BLaER1 treated with 17β-estradiol and CSF1 and Interleukin-3, amounts not matched to agents 10 nM and 100 nM (cell line): ENCODE data around the gene TTYH3.

Experiments
- H3K27ac ChIP-seq, 11 experiments: shearing (Covaris generic); formaldehyde crosslinking; 2 replicates each; pipeline ENCODE4 v1.8.1; 2022
- H3K27me3 ChIP-seq, 11 experiments: shearing (Covaris generic); formaldehyde crosslinking; 2 replicates each; pipeline ENCODE4 v1.8.1; 2022
- H3K36me3 ChIP-seq, 11 experiments: shearing (Covaris generic); formaldehyde crosslinking; 2 replicates each; pipeline ENCODE4 v1.8.1; 2022
- H3K4me1 ChIP-seq, 10 experiments: shearing (Covaris generic); formaldehyde crosslinking; 2 replicates each; pipeline ENCODE4 v1.8.1; 2022
- H3K4me2 ChIP-seq, 11 experiments: shearing (Covaris generic); formaldehyde crosslinking; 2 replicates each; pipeline ENCODE4 v1.8.1; 2022
- H3K4me3 ChIP-seq, 10 experiments: shearing (Covaris generic); formaldehyde crosslinking; 2 replicates each; pipeline ENCODE4 v1.8.1; 2022
- H3K9ac ChIP-seq, 11 experiments: shearing (Covaris generic); formaldehyde crosslinking; 2 replicates each; pipeline ENCODE4 v1.8.1; 2022
- H3K9me3 ChIP-seq, 11 experiments: shearing (Covaris generic); formaldehyde crosslinking; replicated peaks in 1 of 11; 2 replicates each; pipeline ENCODE4 v1.8.1; 2022
- H4K20me1 ChIP-seq, 11 experiments: shearing (Covaris generic); formaldehyde crosslinking; 2 replicates each; pipeline ENCODE4 v1.8.1; 2022
- Cebpa-rat ChIP-seq, 11 experiments: shearing (Covaris generic); IDR thresholded peaks; 2 replicates each; pipeline ENCODE4 v1.8.1; 2022

Gene TTYH3

DNA sequence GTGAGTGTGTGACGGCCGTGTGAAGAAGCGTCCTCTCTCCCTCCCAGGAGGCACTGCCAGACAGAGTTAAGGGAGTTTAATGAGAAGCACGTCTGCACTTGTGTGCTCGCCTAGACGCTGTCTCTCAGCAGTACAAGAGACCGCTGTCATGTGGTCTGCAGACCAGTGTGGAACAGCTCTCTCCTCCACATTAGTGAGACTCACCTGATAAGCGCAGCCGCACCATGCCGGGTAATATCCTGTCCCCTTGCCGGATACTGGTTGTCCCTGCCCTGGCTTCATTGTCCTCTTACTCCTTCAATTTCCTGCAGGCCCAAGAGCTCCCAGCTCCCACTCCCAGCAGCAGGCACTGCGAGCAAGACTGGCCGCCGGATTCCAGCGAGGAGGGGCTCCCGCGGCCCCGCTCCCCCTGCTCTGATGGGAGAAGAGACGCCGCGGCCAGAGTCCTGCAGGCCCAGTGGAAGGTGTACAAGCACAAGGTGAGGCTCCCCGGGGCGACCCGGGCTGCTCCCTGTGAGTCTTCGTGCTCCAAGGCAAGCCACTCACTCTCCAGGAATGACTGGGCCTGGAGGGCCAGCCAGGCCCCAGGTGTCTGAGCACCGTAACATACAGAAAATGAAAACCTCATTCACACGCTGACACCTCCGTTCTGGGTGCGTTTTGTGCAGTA, 33.5 kb upstream of the TTYH3 start:
- no peak overlapping the region for H3K4me3 ChIP-seq
- no peak overlapping the region for H3K9ac ChIP-seq
- TF ChIP-seq Cebpa-rat (IDR thresholded peaks at IDR 0.05), result no peak
- H3K27ac ChIP-seq, result no peak overlapping the region
- H3K36me3 ChIP-seq, result peaks cover 7 to 60% (median 37%) of the 10 kb centered on the region in 11 experiments
- H3K27me3 ChIP-seq, result peaks cover 0 to 24% (median 0%) of the 10 kb centered on the region in 11 experiments; a peak in 10 of 22 replicates
- H4K20me1 ChIP-seq, result peaks cover 0 to 20% (median 0%) of the 10 kb centered on the region in 11 experiments; a peak in 7 of 22 replicates
- H3K4me1 ChIP-seq, result peaks cover 44 to 81% (median 67%) of the 10 kb centered on the region in 10 experiments
- H3K4me2 ChIP-seq, result no peak overlapping the region
- H3K9me3 ChIP-seq, result no peaks in the 10 kb centered on the region

DNA sequence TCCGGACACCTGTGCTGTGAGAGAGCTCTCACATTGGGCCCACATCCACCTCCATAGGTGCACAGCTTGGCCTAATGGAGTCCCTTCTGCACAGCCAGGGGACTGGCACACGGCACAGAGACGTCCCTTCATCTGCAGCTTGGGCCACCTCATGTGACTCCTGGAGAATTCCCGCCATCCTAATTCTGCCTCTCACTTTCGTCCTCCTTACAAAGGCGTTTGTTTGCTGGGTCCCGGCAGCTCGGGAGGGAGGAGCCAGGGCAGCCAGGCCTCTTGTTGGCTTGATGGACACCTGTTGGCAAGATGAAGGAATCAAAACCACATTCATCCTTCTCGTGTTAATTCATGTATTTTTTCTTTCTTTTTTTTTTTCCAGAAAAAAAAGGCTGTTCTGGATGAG, 30.7 kb upstream of the TTYH3 start:
- H4K20me1 ChIP-seq, result peaks cover 0 to 13% (median 0%) of the 10 kb centered on the region in 11 experiments; a peak in 6 of 22 replicates
- no peak overlapping the region for H3K9ac ChIP-seq
- peaks cover 0 to 13% (median 0%) of the 10 kb centered on the region in 11 experiments; a peak in 6 of 22 replicates for H3K27me3 ChIP-seq
- no peak overlapping the region for H3K27ac ChIP-seq
- peaks cover 7 to 50% (median 29%) of the 10 kb centered on the region in 11 experiments for H3K36me3 ChIP-seq
- no peak for TF ChIP-seq Cebpa-rat (IDR thresholded peaks at IDR 0.05)
- H3K4me2 ChIP-seq, result peak overlapping the region in 9 of 11 experiments; percentile 13 to 98 (median 44); a peak in 13 of 22 replicates
- peaks cover 49 to 81% (median 69%) of the 10 kb centered on the region in 10 experiments for H3K4me1 ChIP-seq
- H3K4me3 ChIP-seq, result no peak overlapping the region
- no peaks in the 10 kb centered on the region for H3K9me3 ChIP-seq

DNA sequence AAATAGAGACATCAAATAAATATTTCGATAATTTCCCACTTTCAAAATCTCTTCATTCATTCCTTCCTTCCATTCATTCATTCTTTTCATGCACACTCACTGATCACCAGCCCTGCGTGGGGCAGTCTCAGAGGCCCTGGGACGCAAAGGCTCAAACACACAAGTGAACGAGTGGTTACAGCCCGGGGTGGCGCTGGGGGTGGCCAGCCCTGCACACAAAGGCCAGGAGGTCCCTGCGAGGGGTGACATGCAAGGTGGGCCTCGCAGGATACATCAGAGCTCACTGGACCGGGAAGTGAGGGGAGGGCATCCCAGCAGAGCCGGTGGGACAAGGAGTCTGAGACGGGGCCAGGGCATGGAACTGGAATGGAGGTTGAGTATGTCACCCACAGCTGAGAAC, 29.9 kb upstream of the TTYH3 start:
- Histone ChIP-seq H3K27me3 (peaks cover 0 to 5% (median 0%) of the 10 kb centered on the region in 11 experiments; a peak in 1 of 22 replicates), H3K27ac (no peak overlapping the region), H3K9ac (0 out of 22 replicates have a peak overlapping the region, but pooled peaks of 1 of the 11 experiments have one; percentile 30), H3K4me1 (peaks cover 57 to 81% (median 74%) of the 10 kb centered on the region in 10 experiments), H3K9me3 (no peaks in the 10 kb centered on the region), H4K20me1 (peaks cover 0 to 13% (median 0%) of the 10 kb centered on the region in 11 experiments; a peak in 6 of 22 replicates), H3K4me2 (peak overlapping the region; percentile 69 to 98 (median 88)), H3K36me3 (peaks cover 7 to 46% (median 25%) of the 10 kb centered on the region in 11 experiments), H3K4me3 (no peak overlapping the region)
- TF ChIP-seq Cebpa-rat (IDR thresholded peaks at IDR 0.05), result no peak

DNA sequence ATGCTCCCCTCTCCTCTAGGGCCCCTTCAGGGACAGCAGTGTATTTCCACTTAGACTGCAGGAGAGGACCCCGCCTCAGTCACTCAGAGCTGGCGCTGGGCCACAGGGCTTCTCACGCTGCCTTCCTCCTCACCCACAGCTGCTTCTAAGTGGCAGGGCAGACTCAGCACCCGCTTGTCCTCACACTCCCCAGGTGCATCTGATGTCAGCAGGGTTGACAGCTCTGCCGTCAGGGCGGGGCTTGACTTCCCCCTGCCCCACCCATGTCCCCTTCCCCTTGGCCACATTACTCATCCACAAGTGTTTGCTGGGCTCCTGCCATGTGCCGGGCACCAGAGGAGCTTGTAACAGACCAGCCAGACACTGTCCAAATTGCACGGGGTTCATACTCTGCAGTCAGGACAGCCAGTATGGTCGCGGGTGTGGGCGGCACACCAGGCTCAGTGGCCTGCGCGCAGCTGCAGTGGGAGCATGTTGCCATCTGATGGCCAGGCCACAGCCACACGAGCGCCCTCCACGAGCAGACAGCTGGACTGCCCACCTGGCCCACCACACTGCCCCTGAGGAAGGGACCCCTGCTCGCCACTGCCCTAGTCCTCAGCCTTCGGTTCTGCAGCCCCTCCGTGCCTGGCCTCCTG, 29.3 kb upstream of the TTYH3 start:
- no peak for TF ChIP-seq Cebpa-rat (IDR thresholded peaks at IDR 0.05)
- Histone ChIP-seq H3K4me3 (no peak overlapping the region), H3K4me2 (peak overlapping the region; percentile 69 to 98 (median 88)), H4K20me1 (peaks cover 0 to 13% (median 0%) of the 10 kb centered on the region in 11 experiments; a peak in 6 of 22 replicates), H3K9ac (peak overlapping the region in 2 of 11 experiments; percentile 30 to 46; a peak in 1 of 22 replicates), H3K27me3 (no peaks in the 10 kb centered on the region), H3K4me1 (peaks cover 63 to 81% (median 75%) of the 10 kb centered on the region in 10 experiments), H3K9me3 (no peaks in the 10 kb centered on the region), H3K27ac (peak overlapping the region in 2 of 11 experiments; percentile 7 to 34; a peak in 1 of 22 replicates), H3K36me3 (peaks cover 7 to 40% (median 20%) of the 10 kb centered on the region in 11 experiments)

DNA sequence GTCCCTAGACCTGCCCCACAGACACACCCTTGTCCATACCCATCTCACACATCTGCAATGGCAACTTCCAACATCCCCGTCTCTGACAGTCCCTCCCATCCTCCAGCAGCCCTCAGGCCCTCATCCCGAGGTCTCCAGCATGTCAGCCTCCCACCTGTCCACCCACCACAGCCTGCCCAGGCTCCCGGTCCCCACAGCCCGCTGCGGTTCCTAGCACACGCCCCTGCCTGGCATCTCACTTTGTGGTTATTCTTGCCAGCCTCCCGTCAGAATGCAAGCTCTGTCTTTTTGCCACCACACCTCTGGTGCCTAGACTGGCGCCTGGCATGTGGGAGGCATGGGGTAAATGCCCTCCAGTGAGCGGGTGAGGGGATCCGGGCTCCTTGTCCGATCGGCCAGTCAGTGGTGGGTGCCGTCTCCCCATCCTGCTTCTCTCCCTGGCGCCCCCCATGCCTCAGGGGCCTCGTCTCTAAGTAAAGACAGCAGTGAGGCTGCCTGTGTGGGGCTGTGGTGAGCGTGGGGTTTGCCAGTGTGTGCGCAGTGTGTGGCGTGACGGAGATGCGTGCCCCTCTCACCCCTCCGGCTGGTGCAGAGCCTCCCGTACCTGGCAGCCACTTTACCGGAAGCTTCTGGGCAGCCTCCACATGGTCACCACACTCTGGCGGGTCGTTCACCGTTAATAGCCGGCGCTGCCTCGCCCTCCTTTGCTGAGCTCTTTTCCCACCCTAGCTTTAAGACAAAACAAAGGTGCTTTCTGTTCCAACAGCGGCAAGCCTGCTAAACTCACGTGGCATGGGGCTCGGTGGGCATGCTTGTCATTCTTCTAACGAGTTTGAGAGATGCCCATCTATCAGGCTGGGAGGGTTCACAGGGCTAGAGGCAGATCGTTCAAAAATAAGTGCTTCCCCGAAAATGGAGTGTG, 28.5 kb upstream of the TTYH3 start:
- Histone ChIP-seq H3K9me3 (no peaks in the 10 kb centered on the region), H3K4me1 (peaks cover 71 to 88% (median 83%) of the 10 kb centered on the region in 10 experiments), H3K36me3 (peaks cover 5 to 32% (median 13%) of the 10 kb centered on the region in 11 experiments), H3K9ac (0 out of 22 replicates have a peak overlapping the region, but pooled peaks of 1 of the 11 experiments have one; percentile 46), H4K20me1 (peaks cover 0 to 13% (median 0%) of the 10 kb centered on the region in 11 experiments; a peak in 6 of 22 replicates), H3K4me2 (peak overlapping the region; percentile 69 to 98 (median 88)), H3K27ac (peak overlapping the region in 2 of 11 experiments; percentile 7 to 34; a peak in 1 of 22 replicates), H3K27me3 (no peaks in the 10 kb centered on the region), H3K4me3 (no peak overlapping the region)
- no peak for TF ChIP-seq Cebpa-rat (IDR thresholded peaks at IDR 0.05)

DNA sequence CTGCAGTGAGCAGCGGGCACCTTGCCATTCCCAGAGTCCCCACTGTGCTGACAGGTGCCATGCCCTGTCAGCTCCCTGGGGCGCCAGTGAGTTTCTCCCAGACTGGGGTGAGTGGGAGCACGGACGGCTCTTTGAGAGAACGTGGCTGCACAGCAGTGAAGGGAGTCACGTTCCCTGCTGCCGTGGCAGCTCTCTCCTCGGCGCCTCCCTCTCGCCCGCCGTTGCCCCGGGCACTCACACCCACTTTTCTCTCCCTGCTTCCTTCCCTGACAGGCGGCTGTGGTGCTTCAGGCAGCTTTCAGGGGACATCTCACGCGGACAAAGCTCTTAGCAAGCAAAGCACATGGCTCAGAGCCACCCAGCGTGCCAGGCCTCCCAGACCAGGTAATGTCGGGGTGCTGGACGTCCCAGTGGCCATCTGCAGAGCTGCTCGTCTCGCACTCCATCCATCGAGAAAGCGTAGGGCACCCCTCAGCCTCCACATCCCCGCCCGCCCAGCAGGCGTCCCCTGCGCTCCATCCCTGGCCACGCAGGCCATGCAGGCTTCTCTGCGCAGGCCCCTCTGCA, 27.1 kb upstream of the TTYH3 start:
- peaks cover 81 to 100% (median 97%) of the 10 kb centered on the region in 10 experiments for H3K4me1 ChIP-seq
- H3K27me3 ChIP-seq, result no peaks in the 10 kb centered on the region
- peaks cover 0 to 18% (median 0%) of the 10 kb centered on the region in 11 experiments; a peak in 5 of 22 replicates for H3K36me3 ChIP-seq
- peak overlapping the region in 1 of 11 experiments; percentile 80; a peak in 2 of 22 replicates for H3K27ac ChIP-seq
- no peak for TF ChIP-seq Cebpa-rat (IDR thresholded peaks at IDR 0.05)
- H4K20me1 ChIP-seq, result peaks cover 0 to 13% (median 0%) of the 10 kb centered on the region in 11 experiments; a peak in 6 of 22 replicates
- H3K9me3 ChIP-seq, result no peaks in the 10 kb centered on the region
- peak overlapping the region in 3 of 11 experiments; percentile 14 to 21 (median 15); a peak in 3 of 22 replicates for H3K9ac ChIP-seq
- H3K4me2 ChIP-seq, result peak overlapping the region; percentile 90 to 99 (median 95)
- no peak overlapping the region for H3K4me3 ChIP-seq

DNA sequence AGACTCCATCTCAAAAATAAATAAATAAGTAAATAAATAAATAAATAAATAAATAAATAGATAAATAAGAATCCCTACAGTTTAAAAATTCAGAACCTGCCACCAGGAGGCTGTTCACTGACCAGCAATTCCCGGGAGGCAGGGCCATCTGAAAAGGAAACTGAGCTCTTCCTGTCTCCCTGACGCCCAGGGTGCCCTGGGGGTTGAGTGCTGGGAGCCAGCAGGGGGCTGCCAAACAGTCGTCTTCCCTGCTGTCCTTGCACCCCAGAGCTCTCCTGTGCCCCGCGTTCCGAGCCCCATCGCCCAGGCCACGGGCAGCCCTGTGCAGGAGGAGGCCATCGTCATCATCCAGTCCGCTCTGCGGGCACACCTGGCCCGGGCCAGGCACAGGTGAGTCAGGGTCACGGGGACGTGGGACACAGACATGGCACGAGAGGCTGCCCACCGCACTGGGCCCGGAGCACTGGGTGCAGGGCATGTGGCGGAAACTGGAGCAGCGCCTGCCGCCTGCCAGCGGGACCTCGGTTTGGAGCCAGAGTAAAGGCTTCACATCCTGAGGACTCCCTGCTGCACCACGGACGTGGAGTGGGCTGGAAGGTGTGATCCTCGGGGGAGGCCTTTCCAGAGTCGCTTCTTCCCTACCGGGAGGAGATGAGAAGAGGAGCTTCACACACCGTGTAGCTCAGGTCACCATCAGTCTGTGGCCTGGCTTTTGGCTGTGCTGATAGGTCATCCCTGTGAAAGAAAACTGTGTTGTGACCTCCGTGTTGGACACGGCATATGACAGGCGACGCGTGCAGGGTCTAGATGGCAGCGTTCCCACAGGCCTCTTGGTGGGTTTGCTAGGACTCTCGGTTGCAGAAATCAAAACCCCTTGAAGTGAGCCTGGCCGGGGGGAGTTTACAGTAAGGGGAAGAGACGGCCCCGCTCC, 25.9 kb upstream of the TTYH3 start:
- Histone ChIP-seq H3K9ac (peak overlapping the region; percentile 61 to 78 (median 74); a peak in 21 of 22 replicates), H3K4me1 (peaks cover 82 to 100% (median 97%) of the 10 kb centered on the region in 10 experiments), H4K20me1 (peaks cover 0 to 13% (median 0%) of the 10 kb centered on the region in 11 experiments; a peak in 6 of 22 replicates), H3K27ac (peak overlapping the region; percentile 58 to 93 (median 81); a peak in 20 of 22 replicates), H3K36me3 (peaks cover 0 to 9% (median 0%) of the 10 kb centered on the region in 11 experiments; a peak in 3 of 22 replicates), H3K27me3 (no peaks in the 10 kb centered on the region), H3K4me2 (peak overlapping the region; percentile 90 to 99 (median 95)), H3K4me3 (peak overlapping the region; percentile 39 to 57 (median 50)), H3K9me3 (no peaks in the 10 kb centered on the region)
- no peak for TF ChIP-seq Cebpa-rat (IDR thresholded peaks at IDR 0.05)
